Stimulated activated CD4-positive, alpha-beta T cell treated with anti-CD3 and anti-CD28 coated beads, Interleukin-1b, Interleukin-23, amount 100 ng/mL, for 24 hours (primary cell): ENCODE results near the gene RALGAPB.
"Not testable (repeated sequence)": the region's sequence is repeated elsewhere in the genome, so short reads cannot be mapped to it uniquely, and the experiment has no call there.

Experiments used
- DNase-seq, 4 experiments: peaks; one replicate each; pipeline ENCODE4 v3.0.0-alpha.2; 2020; ENCODE audit warnings: low read depth in 4 of 4, low spot score in 1 of 4

The RALGAPB gene

GRCh38 chr20:38446441-38447209, 26.0 kb upstream of the RALGAPB start:
- peak; percentile 92 to 96 (median 94) for DNase-seq

- DNase-seq = no peak
Measured at GRCh38 chr20:38447251-38447661, 25.4 kb upstream of the RALGAPB start.

DNA sequence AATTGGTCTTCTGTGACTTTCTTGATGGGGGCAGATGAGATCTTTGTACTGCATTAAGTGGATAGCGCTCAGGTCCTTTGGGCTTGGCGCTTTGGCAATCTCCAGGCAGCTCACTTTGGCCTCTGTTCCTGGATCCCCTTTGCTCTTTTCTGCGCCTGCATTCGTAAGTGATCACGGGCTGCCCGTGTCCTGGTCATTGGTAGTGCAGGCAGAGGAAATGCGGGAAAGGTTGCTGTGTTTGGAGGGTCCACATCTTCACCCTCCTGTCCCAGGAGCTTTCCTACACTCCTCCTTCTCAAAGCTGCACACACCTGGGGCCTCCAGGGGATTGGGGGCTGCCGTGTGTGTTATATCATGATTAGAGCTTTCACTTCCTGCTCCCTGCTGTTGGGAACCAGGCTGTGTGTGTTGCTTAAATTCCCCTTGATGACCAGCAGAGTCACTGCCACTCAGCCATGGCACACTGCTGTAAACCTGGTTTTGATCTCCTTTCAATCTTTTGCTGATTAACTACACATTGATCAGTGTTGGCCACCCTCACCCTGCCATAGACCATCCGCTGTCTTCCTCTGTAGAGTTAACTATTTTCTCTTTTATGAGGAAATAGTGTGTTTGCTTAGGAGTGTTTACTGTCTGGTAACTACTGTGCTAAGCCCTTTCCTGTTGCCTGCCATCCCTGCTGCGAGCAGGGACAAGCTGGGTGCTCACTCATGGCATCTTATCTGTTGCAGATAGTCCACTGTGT, 24.5 kb upstream of the RALGAPB start:
- DNase-seq = no peak

GRCh38 chr20:38449046-38449445, 23.6 kb upstream of the RALGAPB start:
- DNase-seq = no peak

DNA sequence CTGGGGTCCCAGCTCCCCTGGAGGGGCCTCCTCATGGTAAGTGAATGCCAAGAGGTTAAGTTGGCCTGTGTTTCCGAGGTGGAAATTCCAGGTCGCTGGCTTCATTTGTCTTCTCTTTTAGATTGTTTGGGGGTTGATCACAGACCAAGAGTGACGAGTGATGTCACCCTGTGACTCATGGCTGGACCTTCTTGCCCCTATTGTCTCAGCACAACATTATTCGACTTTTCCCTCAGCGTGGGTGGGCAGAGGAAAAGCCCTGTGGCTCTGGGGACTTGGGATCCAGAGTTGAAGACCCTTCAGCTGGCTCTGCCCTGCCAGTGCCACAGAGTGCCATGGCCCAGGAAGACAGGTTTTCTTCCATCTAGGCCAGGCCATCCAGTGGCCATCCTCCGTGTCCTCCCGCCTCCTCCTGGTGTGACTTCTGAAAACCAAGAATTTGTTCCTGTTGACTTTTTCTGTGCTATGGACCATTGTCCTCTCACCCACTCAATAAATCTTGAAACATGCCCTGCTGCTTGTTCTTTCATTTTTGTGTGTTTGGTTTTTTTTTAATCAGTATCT, 22.1 kb upstream of the RALGAPB start:
- no peak for DNase-seq

DNA sequence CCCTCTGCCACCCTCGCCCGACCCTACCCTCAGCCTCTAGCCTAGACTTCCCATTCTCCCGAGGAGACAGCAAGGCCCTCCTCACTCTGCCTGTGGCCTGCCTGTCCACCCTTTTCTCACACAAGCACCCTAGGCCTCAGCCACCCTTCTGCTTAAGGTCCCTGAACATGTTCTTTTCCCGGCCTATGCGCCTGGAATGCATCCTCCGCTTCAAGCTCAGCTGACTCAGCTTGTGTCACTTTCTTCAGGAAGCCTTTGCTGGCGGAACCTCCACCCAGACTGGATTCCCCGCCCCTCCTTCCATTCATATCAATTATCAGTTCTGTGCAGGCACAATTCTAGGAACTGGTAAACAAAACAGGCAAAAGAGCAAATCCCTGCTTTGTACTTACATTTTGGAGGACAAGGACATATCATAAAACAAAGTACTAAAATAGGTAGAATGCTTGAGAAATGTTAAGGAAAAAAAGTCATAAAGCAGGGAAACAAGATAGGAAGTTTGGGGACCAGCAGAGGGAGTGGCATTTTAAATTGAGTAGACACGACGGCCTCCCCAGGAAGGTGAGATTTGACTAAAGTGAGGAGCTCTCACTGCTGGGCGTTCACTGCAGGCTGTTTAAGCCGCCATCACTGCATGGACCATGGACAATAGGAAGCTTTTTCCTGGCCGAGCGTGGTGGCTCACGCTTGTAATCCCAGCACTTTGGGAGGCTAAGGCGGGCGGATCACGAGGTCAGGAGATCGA, 19.6 kb upstream of the RALGAPB start:
- DNase-seq = no peak

GRCh38 chr20:38453941-38454340, 18.7 kb upstream of the RALGAPB start:
- no peak for DNase-seq

DNA sequence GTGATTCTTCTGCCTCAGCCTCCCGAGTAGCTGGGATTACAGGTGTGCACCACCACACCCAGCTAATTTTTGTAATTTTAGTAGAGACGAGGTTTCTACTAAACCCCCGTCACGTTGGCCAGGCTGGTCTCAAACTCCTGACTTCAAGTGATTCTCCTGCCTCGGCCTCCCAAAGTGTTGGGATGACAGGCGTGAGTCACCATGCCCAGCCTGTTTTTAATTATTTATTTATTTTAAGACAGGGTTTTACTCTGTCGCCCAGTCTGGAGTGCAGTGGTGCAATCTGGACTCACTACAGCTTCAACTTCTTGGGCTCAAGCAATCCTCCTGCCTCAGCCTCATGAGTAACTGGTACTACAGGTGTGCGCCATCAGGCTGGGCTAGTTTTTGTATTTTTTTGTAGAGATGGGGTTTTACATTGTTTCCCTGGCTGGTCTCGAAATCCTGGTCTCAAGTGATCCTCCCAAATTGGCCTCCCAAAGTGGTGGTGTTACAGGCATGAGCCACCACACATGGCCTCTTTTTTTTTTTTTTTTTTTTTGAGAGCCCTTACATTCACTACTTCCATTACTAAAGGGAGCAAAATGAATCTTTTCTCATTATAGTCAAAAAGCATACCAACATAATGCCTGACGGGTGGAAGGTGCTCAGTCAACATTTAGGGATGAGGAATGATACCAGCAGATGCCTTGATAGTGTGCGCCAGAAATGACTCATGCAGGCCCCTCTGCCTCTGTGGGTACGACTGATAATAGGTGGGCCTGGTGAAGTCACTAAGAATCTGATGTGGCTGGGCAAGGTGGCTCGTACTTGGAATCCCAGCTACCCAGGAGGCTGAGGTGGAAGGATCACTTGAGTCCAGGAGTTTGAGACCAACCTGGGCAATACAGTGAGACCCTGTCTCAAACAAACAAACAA, 17.8 kb upstream of the RALGAPB start:
- DNase-seq = no peak

DNA sequence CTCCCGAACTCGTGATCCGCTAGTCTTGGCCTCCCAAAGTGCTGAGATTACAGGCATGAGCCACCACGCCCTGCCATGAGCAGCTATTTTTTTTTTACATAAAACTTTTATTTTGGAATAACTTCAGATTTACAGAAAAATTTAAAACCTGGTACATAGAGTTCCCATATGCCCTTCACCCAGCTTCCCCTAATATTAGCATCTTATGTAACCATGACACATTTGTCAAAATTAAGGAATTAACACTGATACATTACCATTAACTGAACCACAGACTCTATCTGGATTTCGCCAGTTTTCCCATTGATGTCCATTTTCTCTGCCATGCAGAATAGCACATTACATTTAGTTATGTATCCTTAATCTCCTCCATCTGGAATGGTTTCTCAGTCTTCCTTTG, 14.3 kb upstream of the RALGAPB start:
- DNase-seq = no peak

GRCh38 chr20:38460040-38460623, 12.5 kb upstream of the RALGAPB start:
- no peak for DNase-seq

DNA sequence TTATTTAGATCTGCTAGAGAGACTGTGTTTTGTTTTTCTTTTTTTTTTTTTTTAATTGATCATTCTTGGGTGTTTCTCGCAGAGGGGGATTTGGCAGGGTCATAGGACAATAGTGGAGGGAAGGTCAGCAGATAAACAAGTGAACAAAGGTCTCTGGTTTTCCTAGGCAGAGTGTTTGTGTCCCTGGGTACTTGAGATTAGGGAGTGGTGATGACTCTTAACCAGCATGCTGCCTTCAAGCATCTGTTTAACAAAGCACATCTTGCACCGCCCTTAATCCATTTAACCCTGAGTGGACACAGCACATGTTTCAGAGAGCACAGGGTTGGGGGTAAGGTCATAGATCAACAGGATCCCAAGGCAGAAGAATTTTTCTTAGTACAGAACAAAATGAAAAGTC, 12.0 kb upstream of the RALGAPB start:
- DNase-seq = not testable (repeated sequence)

DNA sequence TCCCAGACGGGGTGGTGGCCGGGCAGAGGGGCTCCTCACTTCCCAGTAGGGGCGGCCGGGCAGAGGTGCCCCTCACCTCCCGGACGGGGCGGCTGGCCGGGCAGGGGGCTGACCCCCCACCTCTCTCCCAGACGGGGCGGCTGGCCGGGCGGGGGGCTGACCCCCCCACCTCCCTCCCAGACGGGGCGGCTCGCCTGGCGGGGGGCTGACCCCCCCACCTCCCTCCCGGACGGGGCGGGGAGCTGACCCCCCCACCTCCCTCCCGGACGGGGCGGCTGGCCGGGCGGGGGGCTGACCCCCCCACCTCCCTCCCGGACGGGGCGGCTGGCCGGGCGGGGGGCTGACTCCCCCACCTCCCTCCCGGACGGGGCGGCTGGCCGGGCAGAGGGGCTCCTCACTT, 11.5 kb upstream of the RALGAPB start:
- not testable (repeated sequence) for DNase-seq

GRCh38 chr20:38461569-38461968, 11.1 kb upstream of the RALGAPB start:
- DNase-seq = not testable (repeated sequence)

- DNase-seq = no peak
Measured at GRCh38 chr20:38466171-38466570, 6.5 kb upstream of the RALGAPB start.

- no peak for DNase-seq
Measured at GRCh38 chr20:38466983-38467382, 5.7 kb upstream of the RALGAPB start.

DNA sequence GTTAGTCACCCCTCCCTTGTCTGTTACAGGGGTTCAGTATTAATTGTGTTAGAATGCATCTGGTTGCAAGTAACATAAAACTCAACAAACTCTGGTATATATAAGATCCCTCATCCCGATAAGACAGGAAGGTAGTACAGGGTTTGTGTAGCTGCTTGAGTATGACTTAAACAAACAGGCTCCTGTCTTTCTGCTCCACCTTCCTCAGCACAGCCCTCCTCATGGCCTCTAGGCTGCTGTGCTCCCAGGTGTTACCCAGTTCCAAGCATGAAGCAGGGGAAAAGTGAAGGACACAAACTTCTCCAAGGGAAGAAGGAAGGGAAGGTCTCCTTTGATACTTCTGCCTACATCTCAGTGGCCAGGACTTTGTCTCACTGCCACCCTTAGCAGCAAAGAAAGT, 1.4 kb upstream of the RALGAPB start:
- DNase-seq = no peak

DNA sequence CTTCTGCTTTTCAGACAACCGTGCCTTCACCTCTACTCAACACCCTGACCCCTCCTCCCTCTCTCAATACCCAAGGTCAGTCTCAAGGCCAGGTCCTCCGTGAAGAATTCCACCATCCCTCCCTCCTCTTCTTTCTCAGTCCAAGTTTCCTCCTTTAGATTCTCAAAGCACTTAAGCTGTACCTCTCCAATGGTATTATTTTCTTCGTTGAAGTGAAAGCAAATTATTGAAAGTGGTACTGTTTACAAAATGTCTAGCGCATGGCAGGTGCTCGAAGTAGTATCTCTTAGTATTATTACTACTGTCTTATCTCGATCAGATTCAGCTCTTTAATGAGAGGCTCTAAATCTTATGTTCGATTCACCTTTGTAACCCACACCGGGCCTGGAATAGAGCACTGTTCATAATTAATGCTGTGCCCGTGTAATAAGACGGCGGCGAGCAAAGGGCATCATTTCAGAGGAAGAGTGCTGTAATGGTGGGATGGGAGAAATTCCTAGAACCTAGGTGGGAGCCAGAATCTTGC, 593 bp upstream of the RALGAPB start:
- no peak for DNase-seq

DNA sequence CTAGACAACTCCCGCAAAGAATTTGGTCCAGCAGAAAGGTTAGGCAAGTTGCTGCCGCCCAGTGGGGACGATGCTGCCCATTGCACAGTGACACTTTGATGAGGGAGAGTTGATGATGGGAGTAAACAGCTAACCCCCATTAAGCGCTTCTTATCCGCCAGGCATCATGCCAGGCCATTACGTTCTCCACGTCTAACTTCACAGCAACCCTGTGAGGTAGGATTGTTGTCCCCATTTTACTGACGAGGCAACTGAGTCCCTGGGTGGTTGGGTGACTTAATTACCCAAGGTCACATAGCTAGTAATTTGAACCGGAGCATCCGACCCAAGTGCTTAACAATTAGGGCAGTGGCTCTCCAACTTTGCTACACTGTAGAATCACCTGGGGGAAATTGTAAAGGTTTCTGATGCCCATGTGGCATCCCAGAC, 738 bp downstream of the RALGAPB start:
- DNase-seq = no peak

DNA sequence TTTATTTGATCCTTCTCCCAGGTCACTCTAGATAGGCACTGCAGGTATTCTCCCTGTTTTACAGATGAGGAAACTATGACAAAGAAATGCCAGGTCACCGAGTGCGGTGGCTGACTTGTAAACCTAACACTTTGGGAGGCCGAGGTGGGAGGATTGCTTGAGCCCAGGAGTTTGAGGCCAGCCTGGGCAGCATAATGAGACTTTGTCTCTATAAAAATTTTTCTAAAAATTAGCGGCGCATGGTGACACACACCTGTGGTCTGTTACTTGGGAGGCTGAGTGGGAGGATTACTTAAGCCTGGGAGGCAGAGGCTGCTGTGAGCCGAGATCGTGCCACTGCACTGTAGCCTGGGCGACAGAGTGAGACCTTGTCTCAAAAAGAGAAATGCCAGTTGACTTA, 5.1 kb downstream of the RALGAPB start:
- DNase-seq = no peak

DNA sequence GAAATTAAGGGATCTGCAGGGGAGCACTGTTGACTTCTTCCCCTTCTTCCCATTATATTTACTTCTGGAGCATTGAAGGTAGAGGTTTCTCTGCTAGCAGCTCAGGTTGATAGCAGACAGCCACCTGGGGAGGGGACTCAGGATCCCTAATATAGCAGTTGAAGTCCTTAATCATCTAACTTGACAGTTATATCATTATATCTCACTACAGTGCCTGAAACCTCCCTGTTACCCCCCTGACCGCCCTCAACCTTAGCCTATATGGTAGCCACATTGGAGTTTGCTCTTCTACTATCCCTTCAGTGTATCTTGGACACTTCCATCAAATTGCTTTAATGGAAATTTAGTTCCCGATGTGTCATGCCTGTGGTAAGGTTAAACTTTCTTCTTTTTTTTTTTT, 7.0 kb downstream of the RALGAPB start:
- DNase-seq = no peak
